MM.1S (cell line): ENCODE measurements around the gene SNRK.

Source experiments
- DNase-seq: peaks from one replicate; pipeline ENCODE4 v3.0.0-alpha.2; 2015
- H2AFZ ChIP-seq: fragments of 300-600 bp; sonication (generic); 2 replicates; pipeline ENCODE4 v1.6.0; 2016; ENCODE audit warnings: antibody characterized with exemption, low read length
- H3F3A ChIP-seq: fragments of 300-600 bp; sonication (generic); 2 replicates; pipeline ENCODE4 v1.6.1; 2016; ENCODE audit warnings: mild to moderate bottlenecking, antibody characterized with exemption, low read length, moderate library complexity, mixed read lengths; ENCODE audit not compliant: insufficient read depth
- H3K27ac ChIP-seq: fragments of 300-600 bp; sonication (generic); 2 replicates; pipeline ENCODE4 v1.5.1; 2016; ENCODE audit warnings: mild to moderate bottlenecking, low read length
- H3K27me3 ChIP-seq: fragments of 300-600 bp; sonication (generic); replicated peaks from 2 replicates; pipeline ENCODE4 v1.6.0; 2016; ENCODE audit warnings: low read length; ENCODE audit not compliant: insufficient read depth
- H3K36me3 ChIP-seq: fragments of 300-600 bp; sonication (generic); replicated peaks from 2 replicates; pipeline ENCODE4 v1.6.1; 2016; ENCODE audit warnings: mild to moderate bottlenecking, low read length, mixed read lengths; ENCODE audit not compliant: insufficient read depth
- H3K4me1 ChIP-seq: fragments of 300-600 bp; sonication (generic); 2 replicates; pipeline ENCODE4 v1.6.1; 2016; ENCODE audit warnings: low read length, mixed read lengths
- H3K4me2 ChIP-seq: fragments of 300-600 bp; sonication (generic); 2 replicates; pipeline ENCODE4 v1.6.0; 2016; ENCODE audit warnings: low read depth, low read length
- H3K4me3 ChIP-seq: fragments of 300-600 bp; sonication (generic); 2 replicates; pipeline ENCODE4 v1.5.1; 2016; ENCODE audit warnings: low read length, mixed read lengths
- H3K79me2 ChIP-seq: fragments of 300-600 bp; sonication (generic); 2 replicates; pipeline ENCODE4 v1.6.1; 2016; ENCODE audit warnings: mixed run types, low read length, mixed read lengths
- H3K9ac ChIP-seq: fragments of 300-600 bp; sonication (generic); 2 replicates; pipeline ENCODE4 v1.6.1; 2016; ENCODE audit warnings: low read length, mixed read lengths
- H3K9me2 ChIP-seq: fragments of 300-600 bp; sonication (generic); replicated peaks from 2 replicates; pipeline ENCODE4 v1.6.1; 2016; ENCODE audit warnings: mild to moderate bottlenecking, low read length, mixed read lengths; ENCODE audit not compliant: insufficient read depth
- H3K9me3 ChIP-seq: fragments of 300-600 bp; sonication (generic); replicated peaks from 2 replicates; pipeline ENCODE4 v1.6.1; 2016; ENCODE audit warnings: mild to moderate bottlenecking, low read length, mixed read lengths; ENCODE audit not compliant: insufficient read depth
- H4K20me1 ChIP-seq: fragments of 300-600 bp; sonication (generic); 2 replicates; pipeline ENCODE4 v1.6.1; 2016; ENCODE audit warnings: mild to moderate bottlenecking, low read length, moderate library complexity, mixed read lengths; ENCODE audit not compliant: insufficient read depth
- CTCF ChIP-seq: fragments of 300-600 bp; sonication (generic); IDR thresholded peaks from 2 replicates; pipeline ENCODE4 v1.5.1; 2016; ENCODE audit warnings: antibody characterized with exemption, low read length, mixed read lengths
- EZH2 ChIP-seq: fragments of 300-600 bp; sonication (generic); optimal IDR thresholded peaks from 2 replicates; pipeline ENCODE3; 2017; ENCODE audit warnings: low read depth, mild to moderate bottlenecking, antibody characterized with exemption, low read length, mixed read lengths
- EZH2phosphoT487 ChIP-seq: fragments of 300-600 bp; sonication (generic); IDR thresholded peaks from 2 replicates; pipeline ENCODE4 v1.6.1; 2018; ENCODE audit warnings: antibody characterized with exemption, low read length

SNRK gene

GRCh38 chr3:43319794-43320193 lies 33.5 kb downstream of the SNRK start:
- H3K4me1 ChIP-seq, result no peaks in the 10 kb centered on the region
- no peak overlapping the region for H2AFZ ChIP-seq
- peaks cover 75% of the 10 kb centered on the region for H3K79me2 ChIP-seq
- no peaks in the 10 kb centered on the region for H3K27me3 ChIP-seq
- no peak overlapping the region for H3K4me3 ChIP-seq
- no peak overlapping the region for H3K27ac ChIP-seq
- no peak overlapping the region for H3K9ac ChIP-seq
- no peaks in the 10 kb centered on the region for H3K36me3 ChIP-seq
- no peaks in the 10 kb centered on the region for H3F3A ChIP-seq
- H3K4me2 ChIP-seq, result no peak overlapping the region
- H4K20me1 ChIP-seq, result no peaks in the 10 kb centered on the region
- DNase-seq, result no peak
- H3K9me3 ChIP-seq, result no peaks in the 10 kb centered on the region
- TF ChIP-seq CTCF (no peak), EZH2phosphoT487 (no peak), EZH2 (no peak)
- no peaks in the 10 kb centered on the region for H3K9me2 ChIP-seq

GRCh38 chr3:43320288-43320687 lies 33.9 kb downstream of the SNRK start:
- Histone ChIP-seq H3K4me2 (no peak overlapping the region), H3K36me3 (no peaks in the 10 kb centered on the region), H3K27me3 (no peaks in the 10 kb centered on the region), H4K20me1 (no peaks in the 10 kb centered on the region), H3K9me2 (no peaks in the 10 kb centered on the region), H3K9ac (no peak overlapping the region), H3K79me2 (peaks cover 78% of the 10 kb centered on the region), H3F3A (no peaks in the 10 kb centered on the region), H3K9me3 (no peaks in the 10 kb centered on the region), H3K4me3 (no peak overlapping the region), H3K27ac (no peak overlapping the region), H3K4me1 (no peaks in the 10 kb centered on the region), H2AFZ (no peak overlapping the region)
- no peak for TF ChIP-seq EZH2
- TF ChIP-seq EZH2phosphoT487, result no peak
- no peak for TF ChIP-seq CTCF
- no peak for DNase-seq

GRCh38 chr3:43323541-43323940 lies 37.2 kb downstream of the SNRK start:
- Histone ChIP-seq H3K9me3 (no peaks in the 10 kb centered on the region), H3K79me2 (peaks cover 87% of the 10 kb centered on the region), H3K4me1 (peaks cover 12% of the 10 kb centered on the region), H3K27me3 (no peaks in the 10 kb centered on the region), H3K4me3 (no peak overlapping the region), H2AFZ (no peak overlapping the region), H4K20me1 (no peaks in the 10 kb centered on the region), H3F3A (no peaks in the 10 kb centered on the region), H3K36me3 (no peaks in the 10 kb centered on the region), H3K4me2 (no peak overlapping the region), H3K9me2 (no peaks in the 10 kb centered on the region), H3K27ac (no peak overlapping the region), H3K9ac (no peak overlapping the region)
- DNase-seq, result no peak
- TF ChIP-seq EZH2phosphoT487, result no peak
- no peak for TF ChIP-seq EZH2
- TF ChIP-seq CTCF, result no peak
